HG02943 (cell line): ENCODE data around the gene UBE2J1.

Experiments
- ATAC-seq: cut with Tn5 transposase; IDR thresholded peaks from one replicate; pipeline ENCODE4 v1.9.1; 2021; ENCODE audit warnings: mild to moderate bottlenecking, low read depth, moderate library complexity; ENCODE audit not compliant: unreplicated experiment

The UBE2J1 gene

GRCh38 chr6:89368999-89369398 lies 16.5 kb upstream of the UBE2J1 start:
- ATAC-seq, result no peak

GRCh38 chr6:89368107-89368506 lies 15.6 kb upstream of the UBE2J1 start:
- no peak for ATAC-seq

GRCh38 chr6:89364586-89364985 lies 12.1 kb upstream of the UBE2J1 start:
- no peak for ATAC-seq

- ATAC-seq, result no peak
These were observed 8.6 kb upstream of the UBE2J1 start for GRCh38 chr6:89361171-89361570.

- ATAC-seq, result no peak
These were observed 8.0 kb upstream of the UBE2J1 start for GRCh38 chr6:89360415-89360999.

GRCh38 chr6:89359561-89359960 lies 7.0 kb upstream of the UBE2J1 start:
- ATAC-seq, result no peak

- ATAC-seq, result peak; percentile 60
These were observed 4.9 kb upstream of the UBE2J1 start for GRCh38 chr6:89357390-89357789.

GRCh38 chr6:89356642-89357170 lies 4.2 kb upstream of the UBE2J1 start:
- ATAC-seq, result no peak

- no peak for ATAC-seq
These were observed 3.1 kb upstream of the UBE2J1 start for GRCh38 chr6:89355511-89356194.

- no peak for ATAC-seq
These were observed 1.3 kb upstream of the UBE2J1 start for GRCh38 chr6:89353702-89354392.

GRCh38 chr6:89353118-89353556 lies 615 bp upstream of the UBE2J1 start:
- ATAC-seq, result no peak

- no peak for ATAC-seq
These were observed 748 bp downstream of the UBE2J1 start for GRCh38 chr6:89351671-89352277.

- ATAC-seq, result peak; percentile 43
These were observed 2.1 kb downstream of the UBE2J1 start for GRCh38 chr6:89350281-89350966.

- no peak for ATAC-seq
These were observed 4.2 kb downstream of the UBE2J1 start for GRCh38 chr6:89348372-89348771.

- ATAC-seq, result no peak
These were observed 4.7 kb downstream of the UBE2J1 start for GRCh38 chr6:89347825-89348224.

GRCh38 chr6:89346433-89346832 lies 6.1 kb downstream of the UBE2J1 start:
- ATAC-seq, result no peak

- ATAC-seq, result no peak
These were observed 13.0 kb downstream of the UBE2J1 start for GRCh38 chr6:89339565-89339964.

GRCh38 chr6:89335164-89335563 lies 17.4 kb downstream of the UBE2J1 start:
- no peak for ATAC-seq

- ATAC-seq, result no peak
These were observed 21.6 kb downstream of the UBE2J1 start for GRCh38 chr6:89330910-89331309.

- no peak for ATAC-seq
These were observed 23.5 kb downstream of the UBE2J1 start for GRCh38 chr6:89328976-89329375.

- no peak for ATAC-seq
These were observed 28.2 kb downstream of the UBE2J1 start for GRCh38 chr6:89324304-89324703.
